NCI-H1436 (cell line): ENCODE results near the gene CMPK2.

ENCODE experiments used
- DNase-seq: peaks from one replicate; lab custom pipeline; 2025; lab: John Stamatoyannopoulos, UW

The CMPK2 gene

DNA sequence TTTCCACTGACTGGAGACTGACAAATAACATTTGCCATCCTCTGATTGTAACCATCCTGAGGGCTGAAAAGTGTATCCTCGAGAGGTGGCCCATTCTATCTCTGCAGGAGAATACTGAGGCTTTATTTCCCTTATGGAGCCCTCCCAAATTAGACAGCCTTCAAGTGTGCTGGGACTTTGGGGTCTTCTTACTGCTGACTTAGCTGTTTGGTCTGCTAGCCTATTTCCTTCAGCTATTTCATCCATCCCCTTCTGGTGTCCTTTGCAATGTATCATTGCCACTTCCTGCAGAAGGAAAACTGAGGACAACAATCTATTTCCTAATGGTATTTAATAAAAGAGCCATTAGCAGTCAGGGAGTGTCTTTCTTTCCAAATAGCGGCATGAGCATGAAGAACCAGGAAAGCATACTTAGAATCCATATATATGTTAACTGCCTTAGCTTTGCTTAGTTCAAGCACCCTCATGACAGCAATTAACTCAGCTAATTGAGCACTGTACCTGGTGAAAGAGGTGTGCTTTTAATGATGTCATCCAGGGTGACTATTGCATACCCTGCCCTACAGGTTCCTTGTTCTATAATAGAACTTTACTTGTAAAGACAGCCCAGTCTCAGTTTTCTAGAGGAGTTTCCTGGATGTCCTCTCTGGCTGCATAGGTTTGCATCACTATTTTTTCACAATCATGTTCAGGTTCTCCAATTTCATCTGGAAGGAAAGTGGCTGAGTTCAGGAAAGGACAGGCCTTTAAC is 24.0 kb downstream of the CMPK2 start:
- no peak for DNase-seq

DNA sequence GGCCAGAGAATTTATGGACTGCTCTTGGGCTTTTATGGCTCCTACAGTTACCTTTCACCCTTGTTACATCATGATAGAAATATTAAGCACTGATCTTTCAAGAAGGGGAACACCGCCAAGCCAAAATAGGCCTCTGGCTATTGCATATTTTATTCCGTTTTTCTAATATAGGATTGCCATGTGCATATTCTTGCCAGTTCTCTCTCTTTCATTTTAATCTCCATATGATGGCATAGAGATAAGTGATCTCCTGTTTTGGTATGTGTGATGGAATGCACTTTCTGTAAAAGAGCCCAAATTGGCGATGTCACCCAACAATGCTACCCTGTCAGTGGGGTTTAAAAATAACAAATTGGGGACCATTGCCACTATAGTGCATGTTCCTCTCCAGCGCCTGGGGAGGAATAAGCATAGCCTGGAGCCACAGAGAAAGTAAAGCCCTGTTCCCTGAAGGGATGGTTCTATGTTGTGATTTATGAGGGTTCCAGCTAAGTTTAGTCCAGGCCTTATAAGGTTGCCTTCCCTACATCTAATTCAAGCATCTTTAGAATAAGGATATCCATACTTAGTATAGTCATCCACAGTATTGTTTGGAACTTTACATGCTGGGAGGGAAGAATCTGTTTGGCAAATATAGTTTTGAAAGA is 26.9 kb downstream of the CMPK2 start:
- no peak for DNase-seq

DNA sequence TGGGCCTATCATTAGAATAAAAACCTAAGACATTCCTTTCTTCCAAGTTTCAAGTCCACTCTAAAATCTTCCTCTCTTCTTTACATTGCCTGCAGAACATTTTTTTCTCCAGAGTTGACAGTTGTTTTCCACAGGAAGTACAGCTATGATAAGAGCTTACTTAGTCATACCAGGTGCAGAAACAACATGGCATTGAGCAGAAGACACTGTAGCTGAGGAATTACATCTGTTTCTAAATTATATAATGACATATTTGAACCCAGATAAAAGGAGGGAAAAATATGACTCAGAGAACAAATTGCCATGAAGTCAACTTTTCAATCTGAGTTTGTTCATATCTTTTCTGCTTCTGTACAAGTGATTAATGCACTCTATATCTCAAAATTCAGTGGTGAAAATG is 30.2 kb downstream of the CMPK2 start:
- DNase-seq, result no peak

DNA sequence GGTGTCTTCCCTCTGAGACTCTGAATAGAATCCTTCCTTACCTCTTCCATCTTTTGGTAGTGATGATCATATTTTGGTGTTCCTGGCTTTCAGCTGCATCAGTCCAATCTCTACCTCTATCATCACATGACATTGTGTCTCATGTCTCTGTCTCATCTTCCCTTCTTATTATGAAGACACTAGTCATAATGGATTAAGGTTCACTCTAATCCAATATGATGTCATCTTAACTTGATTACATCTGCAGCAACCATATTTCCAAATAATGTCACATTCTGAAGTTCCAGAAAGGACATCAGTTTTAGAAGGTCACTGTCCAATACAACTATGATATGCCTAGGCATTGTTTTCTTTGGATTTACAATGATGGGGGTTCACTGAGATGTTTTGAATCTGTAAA is 31.5 kb downstream of the CMPK2 start:
- DNase-seq, result no peak

DNA sequence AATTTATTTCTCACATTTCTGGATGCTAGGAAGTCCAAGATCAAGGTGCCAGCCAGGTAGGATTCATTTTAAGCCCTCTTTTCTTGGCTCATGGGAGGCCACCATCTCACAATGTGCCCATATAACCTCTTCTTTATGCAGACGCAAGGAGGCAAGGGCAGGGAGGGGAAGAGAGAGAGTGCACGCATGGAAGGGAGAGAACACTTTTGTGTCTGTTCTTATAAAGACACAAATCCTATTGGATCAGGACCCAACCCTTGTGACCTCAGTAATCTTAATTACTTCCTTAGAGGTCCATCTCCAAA is 32.5 kb downstream of the CMPK2 start:
- no peak for DNase-seq

DNA sequence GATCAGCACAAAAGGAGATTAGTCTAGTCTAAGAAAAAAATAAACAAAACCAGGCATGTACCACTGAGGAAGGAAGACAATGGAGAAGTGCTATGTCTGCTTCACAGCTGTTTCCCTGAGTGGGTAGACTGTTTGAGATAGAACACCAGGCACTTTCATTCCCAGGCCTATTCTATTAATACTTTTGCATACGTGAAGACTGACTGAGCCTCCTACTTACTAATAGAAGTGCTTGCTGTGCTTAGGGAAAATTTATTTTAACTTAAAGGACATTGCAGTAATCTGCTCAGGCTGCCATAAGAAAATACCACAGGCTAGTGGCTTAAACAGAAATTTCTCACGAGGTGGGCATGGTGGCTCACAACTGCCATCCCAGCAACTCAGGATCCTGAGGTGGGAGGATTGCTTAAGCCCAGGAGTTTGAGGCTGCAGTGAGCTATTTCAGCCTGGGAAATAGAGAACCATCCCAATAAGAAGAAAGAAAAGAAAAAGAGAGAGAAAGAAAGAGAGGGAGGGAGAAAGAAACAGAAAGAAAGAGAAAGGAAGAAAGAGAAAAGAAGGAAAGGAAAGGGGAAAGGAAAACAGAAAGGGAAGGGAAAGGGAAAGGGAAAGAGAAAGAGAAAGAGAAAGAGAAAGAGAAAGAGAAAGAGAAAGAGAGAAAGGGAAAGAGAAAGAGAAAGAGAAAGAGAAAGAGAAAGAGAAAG is 33.0 kb downstream of the CMPK2 start:
- no peak for DNase-seq

DNA sequence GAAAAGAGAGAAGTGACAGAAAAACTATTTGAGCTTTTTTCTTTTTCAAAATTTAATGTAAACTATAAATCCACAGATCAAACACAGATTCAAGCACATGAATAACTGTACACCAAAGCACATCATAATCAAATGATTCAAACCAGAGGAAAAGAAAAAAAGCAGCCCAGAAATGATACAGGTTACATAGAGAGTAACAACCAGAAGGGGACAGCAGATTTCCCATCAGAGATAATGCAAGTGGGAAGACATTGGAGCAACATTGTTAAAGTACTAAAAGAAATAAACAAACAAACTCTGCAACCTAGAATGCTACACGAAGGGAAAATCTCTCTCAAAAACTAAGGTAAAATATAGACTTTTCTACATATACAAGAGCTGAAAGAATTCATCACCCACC is 34.5 kb downstream of the CMPK2 start:
- no peak for DNase-seq

DNA sequence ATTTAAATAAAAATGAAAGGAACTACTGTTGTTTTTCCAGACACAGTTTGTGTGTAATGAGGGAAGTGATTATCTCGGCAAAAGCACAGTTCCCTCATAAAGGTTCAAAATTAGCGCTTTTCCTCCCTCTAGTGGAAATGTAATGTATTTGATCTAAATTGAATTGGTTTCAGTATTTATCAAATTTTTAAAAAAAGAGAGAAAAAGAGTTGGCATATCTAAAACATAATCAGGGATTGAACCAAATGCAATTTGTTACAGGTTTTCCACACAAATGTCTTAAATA is 37.5 kb downstream of the CMPK2 start:
- DNase-seq, result peak; percentile 44

DNA sequence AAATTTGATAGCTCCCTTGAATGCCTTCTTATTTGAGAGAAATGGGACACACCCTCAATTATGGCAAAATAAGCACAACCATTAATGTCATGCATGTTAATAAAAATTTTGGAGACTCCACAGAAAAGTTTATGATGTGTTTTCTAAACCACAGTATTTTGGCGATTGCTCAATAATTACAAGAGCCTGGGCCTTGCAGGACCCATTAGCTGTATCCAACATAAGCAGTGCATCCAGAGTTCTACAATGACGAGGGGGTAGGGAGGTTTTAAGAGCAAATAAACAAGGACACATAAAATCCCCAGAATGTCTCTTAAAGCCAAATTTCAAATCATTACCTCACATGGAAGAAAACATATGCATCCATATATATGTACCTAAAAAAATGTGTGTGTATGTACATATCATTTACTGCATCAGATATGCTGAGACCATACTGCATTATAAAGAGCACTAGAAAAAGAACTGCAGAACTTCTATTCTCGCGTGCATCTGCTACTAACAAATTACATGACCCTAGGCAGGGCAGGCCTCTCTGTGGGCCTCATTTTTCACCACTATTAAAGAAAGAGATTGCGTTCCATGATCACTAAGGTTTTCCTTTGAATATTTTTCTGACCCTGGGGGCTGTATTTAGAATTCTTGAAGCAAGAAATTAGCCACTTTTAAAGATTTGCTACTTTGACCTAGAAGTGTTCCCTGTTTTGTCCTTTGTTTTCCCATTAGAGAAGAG is 38.0 kb downstream of the CMPK2 start:
- no peak for DNase-seq

DNA sequence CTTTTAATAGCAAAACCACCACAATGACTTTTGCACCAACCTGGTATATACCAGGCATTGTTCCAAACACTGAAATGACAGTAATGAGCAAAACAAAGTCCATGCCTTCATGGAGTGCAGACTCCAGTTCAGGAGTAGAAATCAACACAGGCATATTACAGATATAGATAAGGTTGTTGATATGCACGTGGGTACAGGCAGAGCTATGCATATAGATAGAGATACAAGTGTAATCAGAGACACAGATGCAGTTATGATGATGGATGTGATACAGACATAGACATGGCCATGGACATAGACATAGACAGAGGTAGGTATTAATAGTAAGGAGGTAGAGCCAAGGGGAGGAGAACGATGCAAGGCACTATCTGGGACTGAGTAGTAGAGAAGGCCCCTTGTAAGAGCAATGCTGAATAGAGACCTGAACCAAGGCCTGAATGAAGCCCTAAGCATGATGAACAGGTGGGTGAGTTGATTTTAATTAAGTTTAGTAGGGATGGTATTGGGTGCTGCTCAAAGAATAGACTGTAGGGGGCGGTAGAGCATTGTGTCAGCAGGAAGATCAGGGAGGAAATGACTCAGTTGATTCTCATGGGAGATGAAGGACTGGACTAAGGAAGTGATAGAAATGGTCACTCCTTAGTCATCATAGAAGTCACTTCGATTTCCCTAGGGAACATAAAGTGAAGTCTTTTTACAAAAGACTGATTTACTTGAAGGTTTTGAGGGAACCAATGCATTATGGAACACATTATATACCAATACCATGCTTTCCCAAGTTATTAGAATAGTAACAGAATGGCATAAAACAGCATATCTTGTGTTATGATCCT is 39.4 kb downstream of the CMPK2 start:
- DNase-seq, result no peak

DNA sequence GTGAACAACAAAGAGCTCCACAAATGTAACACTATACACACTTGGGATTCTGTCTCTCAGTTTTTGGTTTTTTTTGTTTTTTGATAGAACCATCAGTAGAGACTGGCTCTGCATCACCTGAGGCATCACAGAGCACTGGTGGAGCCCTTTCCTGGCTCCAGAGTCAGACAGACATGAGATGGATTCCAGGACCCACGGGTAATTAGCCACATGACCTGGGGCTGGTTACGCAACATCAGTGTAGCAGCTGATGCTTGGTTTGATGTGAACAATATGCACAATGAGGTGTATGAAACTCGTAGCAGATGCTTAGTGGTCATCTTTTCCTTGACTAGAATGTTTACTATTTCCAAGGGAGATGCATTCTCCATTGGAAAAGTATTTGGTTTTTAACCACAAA is 40.7 kb downstream of the CMPK2 start:
- no peak for DNase-seq

DNA sequence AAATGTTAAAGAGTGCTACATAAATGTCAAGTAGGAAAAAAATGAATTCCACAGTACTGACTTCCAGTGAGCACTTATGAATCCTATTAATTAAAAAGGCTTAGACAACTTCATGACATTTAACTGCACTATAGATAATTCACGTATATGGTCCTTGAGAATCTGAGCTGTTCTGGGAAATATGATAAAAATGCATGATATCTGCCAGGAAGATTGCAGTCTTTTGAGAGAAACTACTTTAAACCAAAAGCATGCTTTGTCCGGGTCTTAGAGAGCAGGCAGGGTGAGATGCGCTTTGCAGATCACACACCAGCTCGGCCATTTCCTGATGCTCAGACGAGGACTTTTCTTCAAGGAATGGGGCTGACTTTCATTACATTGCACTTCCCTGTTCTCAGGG is 42.6 kb downstream of the CMPK2 start:
- no peak for DNase-seq

DNA sequence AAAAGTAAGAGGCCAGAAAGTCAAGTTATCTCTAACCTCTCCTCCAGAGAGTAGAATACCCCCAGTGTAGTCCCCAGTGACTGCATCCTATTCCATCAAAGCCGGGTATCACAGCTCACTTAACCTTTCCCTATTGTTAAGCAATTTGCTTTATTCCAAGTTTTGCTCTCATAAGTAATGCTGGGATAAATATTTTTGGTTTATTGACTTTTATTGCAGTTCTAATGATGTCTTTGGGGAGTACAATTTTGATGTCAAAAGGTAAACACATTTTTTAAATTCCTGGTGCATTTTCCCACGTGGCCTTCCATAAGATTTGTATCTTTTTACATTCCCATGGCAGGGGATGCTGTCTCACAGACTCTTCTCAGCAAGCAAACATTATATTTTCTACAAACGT is 43.3 kb downstream of the CMPK2 start:
- DNase-seq, result no peak

DNA sequence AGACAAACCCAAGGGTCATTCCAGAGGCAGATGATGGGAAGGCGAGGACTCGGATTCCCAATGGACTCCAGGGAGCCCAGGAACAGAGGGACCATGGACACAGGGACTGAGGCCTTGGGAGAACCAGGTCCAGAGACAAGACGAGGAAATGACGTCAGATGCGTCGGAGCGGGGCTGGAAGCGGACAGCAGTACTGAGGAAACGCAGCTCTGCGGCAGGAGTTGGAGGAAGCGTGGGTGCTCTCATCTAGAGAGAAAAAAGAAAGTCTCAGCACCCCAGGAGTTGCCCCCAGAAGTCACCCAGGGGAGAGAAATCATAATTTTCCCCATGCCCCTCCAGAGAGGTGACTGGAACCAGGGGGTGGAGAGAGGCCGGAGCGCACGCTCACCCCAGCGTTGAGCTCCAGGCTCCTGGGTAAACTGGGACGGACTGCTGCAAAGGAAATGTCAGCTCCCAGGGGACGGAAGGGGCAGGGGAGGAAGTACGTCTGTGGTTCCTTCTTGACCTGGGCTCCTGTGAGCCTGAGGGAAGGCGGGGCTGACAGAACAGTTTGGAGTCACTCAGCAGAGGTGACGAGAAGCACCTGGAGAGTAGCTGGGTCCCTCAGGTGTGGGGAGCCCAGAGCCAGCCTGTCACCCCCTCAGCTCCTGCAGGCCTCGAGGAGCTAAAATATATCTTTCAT is 44.7 kb downstream of the CMPK2 start:
- DNase-seq, result no peak

DNA sequence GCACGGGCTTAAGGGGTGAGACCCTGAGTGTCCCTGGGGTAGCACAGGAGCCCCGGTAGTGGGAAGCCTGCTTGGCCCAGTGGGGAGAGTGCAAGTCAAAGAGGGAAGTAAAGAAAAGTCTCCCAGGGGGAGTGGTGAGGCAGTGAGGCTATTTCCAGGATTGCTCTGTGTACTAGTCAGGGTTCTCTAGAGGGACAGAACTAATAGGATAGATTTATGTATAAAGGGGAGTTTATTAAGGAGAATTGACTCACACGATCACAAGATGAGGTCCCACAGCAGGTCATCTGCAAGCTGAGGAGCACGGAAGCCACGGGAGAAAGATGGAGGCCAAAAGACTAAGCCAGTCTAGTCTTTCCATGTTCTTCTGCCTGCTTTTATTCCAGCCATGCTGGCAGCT is 45.5 kb downstream of the CMPK2 start:
- DNase-seq, result no peak

DNA sequence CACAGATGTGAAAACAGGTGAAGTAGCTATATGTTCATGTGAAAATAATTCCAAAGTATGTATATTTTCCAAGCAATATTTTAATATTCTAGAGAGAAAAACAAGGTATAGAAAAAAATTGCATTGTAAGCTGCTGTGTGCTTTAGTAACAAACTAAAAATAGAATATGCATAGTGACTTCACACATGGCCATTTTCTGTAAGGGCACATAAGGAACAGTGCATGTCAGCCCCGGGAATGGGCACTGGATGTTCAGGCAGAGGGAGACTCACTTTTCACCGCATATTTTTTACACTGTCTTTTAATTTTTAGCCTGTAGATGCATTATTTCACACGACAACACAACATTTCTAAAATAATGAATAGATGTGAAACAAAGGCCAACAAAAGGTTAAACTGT is 46.0 kb downstream of the CMPK2 start:
- DNase-seq, result no peak

DNA sequence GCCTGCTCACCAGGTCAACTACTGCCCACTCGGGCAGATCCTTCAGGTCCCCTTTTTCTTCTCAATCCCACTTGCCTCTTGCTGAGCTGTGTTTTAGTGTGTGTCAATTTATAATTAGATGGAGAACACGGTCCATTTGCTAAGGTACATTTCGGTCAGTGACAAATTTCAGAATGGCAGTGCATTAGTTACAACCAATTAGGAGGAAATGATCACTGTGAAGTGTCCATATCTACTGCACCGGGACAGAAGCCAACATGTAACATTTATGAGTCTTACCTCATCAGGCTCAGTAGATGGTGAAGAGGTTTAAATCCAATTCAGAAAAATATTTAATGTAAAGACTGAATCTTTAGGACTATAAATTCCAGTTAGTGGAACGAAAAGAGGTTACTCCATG is 47.7 kb downstream of the CMPK2 start:
- DNase-seq, result no peak

DNA sequence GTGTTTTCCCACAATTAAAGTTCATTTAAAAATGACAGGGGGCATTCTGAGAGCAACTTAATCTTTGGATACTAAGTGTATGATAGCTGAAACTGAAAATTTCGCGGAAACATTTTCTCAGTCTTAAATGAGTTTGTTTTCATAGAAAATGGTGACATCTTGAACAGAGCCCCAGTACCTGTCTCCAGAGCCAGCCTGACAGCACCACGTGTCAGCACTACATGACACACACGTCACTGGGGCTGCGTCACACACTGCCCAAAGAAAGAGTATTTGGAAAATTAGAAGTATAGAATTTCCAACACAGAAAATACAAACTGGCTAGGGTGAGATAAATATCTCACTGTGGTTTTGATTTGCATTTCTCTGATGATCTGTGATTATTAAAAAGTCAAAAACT is 50.8 kb downstream of the CMPK2 start:
- no peak for DNase-seq

DNA sequence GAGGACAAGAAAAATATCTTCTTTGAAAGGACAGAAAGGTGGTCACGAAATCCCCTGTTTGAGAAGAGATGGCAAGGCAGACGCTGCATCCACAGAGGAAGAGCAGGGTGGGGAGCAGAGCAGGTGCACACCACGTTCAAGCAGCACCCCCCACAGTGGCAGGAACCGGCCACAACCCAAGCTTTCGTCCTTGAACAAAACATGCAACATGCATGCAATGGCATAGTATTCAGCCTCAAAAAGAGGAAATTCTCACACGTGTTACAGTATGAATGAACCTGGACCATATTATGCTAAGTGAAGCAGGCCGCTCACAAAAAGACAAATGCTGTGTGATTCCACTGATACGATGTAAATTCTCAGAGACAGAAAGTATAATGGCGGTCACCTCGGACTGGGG is 51.4 kb downstream of the CMPK2 start:
- no peak for DNase-seq

DNA sequence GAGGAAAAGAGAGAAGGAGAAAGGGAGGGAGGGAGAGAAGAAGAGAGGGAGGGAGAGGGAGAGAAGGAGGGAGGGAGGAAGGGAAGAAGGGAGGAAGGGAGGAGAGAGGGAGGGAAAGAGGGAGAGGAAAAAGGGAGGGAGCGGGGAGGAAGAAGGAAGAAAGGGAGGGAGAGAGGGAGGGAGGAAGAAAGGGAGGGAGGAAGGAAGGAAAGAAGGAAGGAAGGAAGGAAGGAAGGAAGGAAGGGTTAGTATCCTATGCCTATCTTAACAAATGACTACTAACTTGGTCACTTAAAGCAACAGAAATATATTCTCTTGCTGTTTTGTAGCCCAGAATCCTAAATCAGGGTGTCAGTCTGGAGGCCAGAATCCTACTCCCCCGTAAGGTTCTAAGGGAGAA is 52.1 kb downstream of the CMPK2 start:
- no peak for DNase-seq

DNA sequence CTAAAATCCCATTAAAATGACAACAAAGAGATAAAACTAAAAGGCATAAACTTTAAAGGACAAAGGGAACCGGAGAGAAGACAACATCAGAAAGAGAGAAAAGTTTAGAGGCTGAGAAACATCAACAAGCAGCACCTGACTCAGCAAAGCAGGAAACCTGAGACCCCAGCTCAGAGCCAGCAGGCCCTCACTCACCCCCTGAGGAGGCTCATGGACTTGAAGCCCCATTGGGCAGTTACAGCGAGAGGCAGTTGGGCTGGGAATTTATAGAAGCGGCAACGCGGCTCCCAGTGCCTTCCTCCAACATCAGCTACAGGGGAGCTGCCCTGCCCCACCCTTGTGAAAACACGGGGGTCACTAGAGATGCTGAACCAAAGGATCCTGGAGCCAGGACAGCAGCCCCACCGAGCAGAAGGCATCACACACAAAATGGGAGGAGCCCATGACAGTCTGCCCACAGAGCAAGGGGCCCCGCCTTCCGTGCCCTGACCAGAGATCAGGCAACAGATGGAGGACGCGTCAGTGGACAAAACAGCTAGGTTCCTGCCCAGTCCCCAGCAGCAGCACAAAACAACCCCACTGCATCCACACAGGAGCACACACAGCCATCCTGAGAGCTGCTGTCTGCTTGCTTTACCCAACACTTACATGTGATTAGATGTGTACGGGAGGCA is 52.7 kb downstream of the CMPK2 start:
- no peak for DNase-seq
